Measurements from ENCODE around the gene DNAJC13.

GRCh38 chr3:132448216-132448961 is 31.1 kb downstream of the DNAJC13 start:
- no peak for TF ChIP-seq CTCF (IDR thresholded peaks at IDR 0.05; ENCODE audit: low read depth, low read length, poor library complexity, severe bottlenecking)
- no peak for TF ChIP-seq EZH2phosphoT487 (IDR thresholded peaks at IDR 0.05; ENCODE audit: borderline replicate concordance, low read length)
